PC-9 (cell line): ENCODE results near the gene PRDM16. TPM values are rescaled to one million over a fixed set of nuclear protein-coding genes. Genes with fewer than 3 reads are reported as not detected.

Source experiments
- BruUV-seq: library from RNA; stranded (reverse); fragments of 400-500 nt; replicated peaks from 2 replicates; lab custom pipeline; 2021; lab: Mats Ljungman, UMichigan
- CTCF ChIA-PET: fragments of 300-600 bp; sonication (Branson Sonifier 250); formaldehyde crosslinking; loops from one replicate; lab custom pipeline; 2022; ENCODE audit warnings: antibody characterized with exemption; lab: Charles Lee
- POLR2A ChIA-PET: fragments of 300-600 bp; sonication (Branson Sonifier 250); formaldehyde crosslinking; loops from one replicate; lab custom pipeline; 2022; ENCODE audit warnings: antibody characterized with exemption; ENCODE audit not compliant: unreplicated experiment; lab: Charles Lee
- DNase-seq, 2 experiments: peaks; one replicate each; pipeline versions ENCODE4 v3.0.0 to v3.0.0-alpha.2; 2015 to 2022; ENCODE audit warnings: mixed read lengths in 1 of 2
- H2AFZ ChIP-seq: fragments of 200-600 bp; sonication (generic); 2 replicates; pipeline ENCODE4 v1.8.1; 2017; ENCODE audit warnings: antibody characterized with exemption
- H3F3A ChIP-seq: fragments of 200-600 bp; sonication (generic); 2 replicates; pipeline ENCODE4 v1.8.1; 2017; ENCODE audit warnings: antibody characterized with exemption, mild to moderate bottlenecking, low read depth; ENCODE audit not compliant: insufficient read depth
- H3K27ac ChIP-seq: fragments of 200-600 bp; sonication (generic); 2 replicates; pipeline ENCODE4 v1.6.1; 2016; ENCODE audit warnings: mixed run types
- H3K27me3 ChIP-seq: fragments of 200-600 bp; sonication (generic); 2 replicates; pipeline ENCODE4 v1.6.1; 2016; ENCODE audit warnings: low read depth, mixed run types; ENCODE audit not compliant: insufficient read depth
- H3K36me3 ChIP-seq: fragments of 200-600 bp; sonication (generic); 2 replicates; pipeline ENCODE4 v1.6.1; 2016; ENCODE audit warnings: low read depth, mixed run types
- H3K4me1 ChIP-seq: fragments of 200-600 bp; sonication (generic); replicated peaks from 2 replicates; pipeline ENCODE4 v1.6.1; 2016; ENCODE audit warnings: mixed run types; ENCODE audit not compliant: insufficient read depth
- H3K4me2 ChIP-seq: fragments of 200-600 bp; sonication (generic); 2 replicates; pipeline ENCODE4 v1.6.1; 2017; ENCODE audit warnings: mixed run types
- H3K4me3 ChIP-seq: fragments of 200-600 bp; sonication (generic); 2 replicates; pipeline ENCODE4 v1.6.1; 2016; ENCODE audit warnings: mixed run types
- H3K79me2 ChIP-seq: fragments of 200-600 bp; sonication (generic); 2 replicates; pipeline ENCODE4 v1.6.1; 2017; ENCODE audit warnings: low read depth, mixed run types
- H3K9me2 ChIP-seq: fragments of 200-600 bp; sonication (generic); 2 replicates; pipeline ENCODE4 v1.8.1; 2017; ENCODE audit warnings: mild to moderate bottlenecking; ENCODE audit not compliant: insufficient read depth
- H3K9me3 ChIP-seq: fragments of 200-600 bp; sonication (generic); 2 replicates; pipeline ENCODE4 v1.8.1; 2016; ENCODE audit warnings: low read depth; ENCODE audit not compliant: insufficient read depth
- H4K20me1 ChIP-seq: fragments of 200-600 bp; sonication (generic); 2 replicates; pipeline ENCODE4 v1.8.1; 2017; ENCODE audit not compliant: insufficient read depth
- CTCF ChIP-seq: fragments of 200-600 bp; sonication (generic); conservative IDR thresholded peaks from 2 replicates; pipeline ENCODE4 v1.6.1; 2017; ENCODE audit warnings: mixed run types, antibody characterized with exemption, mild to moderate bottlenecking, moderate library complexity
- EZH2 ChIP-seq: fragments of 200-600 bp; sonication (generic); IDR thresholded peaks from 2 replicates; pipeline ENCODE4 v1.8.0; 2017; ENCODE audit warnings: antibody characterized with exemption, low read depth
- intact Hi-C: fragments of 100-400 bp; cut with micrococcal nuclease; formaldehyde crosslinking; loops from one replicate; pipeline ENCODE4 v1.10.0; 2022; ENCODE audit not compliant: unreplicated experiment
- total RNA-seq: library from RNA; stranded (reverse); gene quantifications from 2 replicates; pipeline ENCODE4 v1.2.3, GENCODE V29; 2021

Gene PRDM16
- total RNA-seq, 1 experiment from 2014 or later, result not detected

GRCh38 chr1:3038571-3039181, 30.3 kb upstream of the PRDM16 start:
- H3K79me2 ChIP-seq, result no peaks in the 10 kb centered on the region
- ChIA-PET CTCF (interaction anchor here (0.6 kb wide), 1 partner anchor 71 kb away, joined by 3 read pairs; no protein-coding TSS in a partner anchor), POLR2A (no interaction called here)
- no peaks in the 10 kb centered on the region; the same call in 1 of the 2 replicates for H4K20me1 ChIP-seq
- no peaks in the 10 kb centered on the region for H3K4me1 ChIP-seq
- H3K9me2 ChIP-seq, result no peaks in the 10 kb centered on the region
- BruUV-seq, result no TSS peak
- peaks cover 96% of the 10 kb centered on the region for H3K27me3 ChIP-seq
- no peak overlapping the region for H2AFZ ChIP-seq
- no peak overlapping the region for H3K4me2 ChIP-seq
- H3K4me3 ChIP-seq, result no peak overlapping the region
- H3K27ac ChIP-seq, result no peak overlapping the region
- no peaks in the 10 kb centered on the region for H3K9me3 ChIP-seq
- TF ChIP-seq EZH2 (no peak), CTCF (no peak)
- DNase-seq, result no peak
- H3K36me3 ChIP-seq, result no peaks in the 10 kb centered on the region
- no peaks in the 10 kb centered on the region for H3F3A ChIP-seq
- intact Hi-C loops, result no loop called here

- Histone ChIP-seq H3K9me3 (no peaks in the 10 kb centered on the region), H3F3A (no peaks in the 10 kb centered on the region), H3K79me2 (no peaks in the 10 kb centered on the region), H3K27ac (no peak overlapping the region), H3K4me2 (no peak overlapping the region), H3K9me2 (no peaks in the 10 kb centered on the region), H4K20me1 (no peaks in the 10 kb centered on the region; the same call in 1 of the 2 replicates), H2AFZ (no peak overlapping the region), H3K27me3 (peaks cover 96% of the 10 kb centered on the region), H3K4me3 (no peak overlapping the region), H3K4me1 (no peaks in the 10 kb centered on the region), H3K36me3 (no peaks in the 10 kb centered on the region)
- TF ChIP-seq EZH2 (no peak), CTCF (no peak)
- POLR2A ChIA-PET, result no interaction called here
- no TSS peak for BruUV-seq
- no peak for DNase-seq
- CTCF ChIA-PET, result no interaction called here
- intact Hi-C loops, result no loop called here
Measured at GRCh38 chr1:3040004-3040403, 29.0 kb upstream of the PRDM16 start.

GRCh38 chr1:3042481-3042880, 26.5 kb upstream of the PRDM16 start:
- TF ChIP-seq CTCF (no peak), EZH2 (no peak)
- no peak overlapping the region for H3K27ac ChIP-seq
- H2AFZ ChIP-seq, result no peak overlapping the region
- H3K27me3 ChIP-seq, result peaks cover 92% of the 10 kb centered on the region
- H3F3A ChIP-seq, result no peaks in the 10 kb centered on the region
- CTCF ChIA-PET, result no interaction called here
- peaks cover 2% of the 10 kb centered on the region; the same call in 1 of the 2 replicates for H4K20me1 ChIP-seq
- no peaks in the 10 kb centered on the region for H3K36me3 ChIP-seq
- no peaks in the 10 kb centered on the region for H3K79me2 ChIP-seq
- H3K4me3 ChIP-seq, result no peak overlapping the region
- no peaks in the 10 kb centered on the region for H3K9me2 ChIP-seq
- POLR2A ChIA-PET, result no interaction called here
- H3K4me2 ChIP-seq, result no peak overlapping the region
- no TSS peak for BruUV-seq
- no peak for DNase-seq
- intact Hi-C loops, result no loop called here
- no peaks in the 10 kb centered on the region for H3K4me1 ChIP-seq
- no peaks in the 10 kb centered on the region for H3K9me3 ChIP-seq
